Activated CD4-positive, alpha-beta T cell treated with anti-CD3 and anti-CD28 coated beads, Interleukin-2, amount 10 ng/mL, durations not matched to agents 24 days and 14 days (primary cell): ENCODE measurements around the gene VWA5B1. TPM values are rescaled to one million over a fixed set of nuclear protein-coding genes. Genes with fewer than 3 reads are reported as not detected.

Experiments
- DNase-seq: peaks from one replicate; pipeline ENCODE4 v3.0.0; 2022
- H3K27ac Mint-ChIP-seq: one replicate; pipeline ENCODE4 v1.8.0; 2022; ENCODE audit warnings: mild to moderate bottlenecking, mixed read lengths
- H3K27me3 Mint-ChIP-seq: one replicate; pipeline ENCODE4 v1.8.0; 2022; ENCODE audit warnings: mixed read lengths
- H3K36me3 Mint-ChIP-seq: one replicate; pipeline ENCODE4 v1.8.0; 2022; ENCODE audit warnings: low read depth, mild to moderate bottlenecking, mixed read lengths
- H3K4me1 Mint-ChIP-seq: one replicate; pipeline ENCODE4 v1.8.0; 2021; ENCODE audit warnings: mixed read lengths
- H3K4me3 Mint-ChIP-seq: one replicate; pipeline ENCODE4 v1.8.0; 2022; ENCODE audit warnings: mild to moderate bottlenecking, moderate library complexity, mixed read lengths
- H3K9me3 Mint-ChIP-seq: one replicate; pipeline ENCODE4 v1.8.0; 2021; ENCODE audit warnings: mixed read lengths
- intact Hi-C: fragments of 100-400 bp; cut with micrococcal nuclease; formaldehyde crosslinking; loops from one replicate; pipeline ENCODE4 v1.15.1; 2023
- total RNA-seq: library from RNA; stranded (reverse); gene quantifications from 2 replicates; pipeline ENCODE4 v1.2.3, GENCODE V29; 2022

VWA5B1 gene
- total RNA-seq, 1 donor from 2014 or later = not detected

DNA sequence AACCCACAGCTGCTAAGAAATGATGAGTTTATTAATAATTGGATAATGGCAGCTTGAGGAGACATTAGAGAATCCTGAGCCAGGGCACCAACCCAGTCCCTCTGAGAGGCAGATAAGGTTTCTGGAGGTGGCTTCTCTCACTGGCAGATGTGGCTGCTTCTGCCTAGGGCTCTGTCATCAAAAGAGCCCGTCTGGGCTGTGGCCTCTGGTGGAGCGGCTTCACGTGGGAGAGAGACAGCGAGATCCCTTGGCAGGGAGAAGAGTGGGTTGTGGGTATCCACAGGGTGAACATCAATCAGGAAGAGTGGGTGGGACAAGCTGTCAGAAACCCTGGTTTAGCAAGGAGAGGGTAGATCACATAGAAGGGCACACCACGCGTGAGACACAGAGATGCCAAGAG is 30.0 kb downstream of the VWA5B1 start:
- Mint-ChIP-seq H3K9me3 (no peaks in the 10 kb centered on the region), H3K27me3 (peaks cover 22% of the 10 kb centered on the region), H3K4me1 (peaks cover 23% of the 10 kb centered on the region), H3K27ac (no peak overlapping the region), H3K4me3 (no peak overlapping the region), H3K36me3 (no peaks in the 10 kb centered on the region)
- intact Hi-C loops = loop anchor here (5.0 kb wide), 2 partner anchors 37 to 52 kb away; no protein-coding TSS in a partner anchor
- no peak for DNase-seq

DNA sequence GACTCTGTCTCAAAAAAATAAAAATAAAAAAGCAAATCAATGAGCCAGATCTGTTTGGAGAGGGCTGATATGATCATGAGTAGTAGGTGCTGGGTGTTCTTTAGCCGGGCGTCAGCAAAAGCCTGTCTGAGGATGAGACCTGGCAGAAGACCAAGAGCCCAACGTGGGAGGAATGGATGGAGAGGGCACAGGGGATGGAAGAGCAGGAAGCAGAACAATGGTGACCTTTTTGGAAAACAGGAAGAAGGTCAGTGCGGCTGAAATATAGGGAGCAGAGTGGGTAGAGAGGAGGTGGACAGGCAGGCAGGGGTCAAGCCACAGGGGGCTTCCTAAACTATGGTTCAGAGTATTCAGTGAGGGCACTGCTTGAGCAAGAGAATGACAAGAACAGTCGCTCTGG is 30.9 kb downstream of the VWA5B1 start:
- Mint-ChIP-seq H3K27me3 (peaks cover 22% of the 10 kb centered on the region), H3K4me3 (peak overlapping the region; percentile 44), H3K9me3 (no peaks in the 10 kb centered on the region), H3K27ac (peak overlapping the region; percentile 22), H3K4me1 (peaks cover 23% of the 10 kb centered on the region), H3K36me3 (no peaks in the 10 kb centered on the region)
- intact Hi-C loops = loop anchor here (5.0 kb wide), 2 partner anchors 36 to 51 kb away; no protein-coding TSS in a partner anchor
- DNase-seq = no peak

GRCh38 chr1:20322081-20322824 is 31.6 kb downstream of the VWA5B1 start:
- H3K4me1 Mint-ChIP-seq = peaks cover 23% of the 10 kb centered on the region
- no peaks in the 10 kb centered on the region for H3K36me3 Mint-ChIP-seq
- DNase-seq = peak; percentile 78
- H3K9me3 Mint-ChIP-seq = no peaks in the 10 kb centered on the region
- intact Hi-C loops = loop anchor here (5.0 kb wide), 2 partner anchors 35 to 50 kb away; no protein-coding TSS in a partner anchor
- H3K27ac Mint-ChIP-seq = peak overlapping the region; percentile 12
- peak overlapping the region; percentile 44 for H3K4me3 Mint-ChIP-seq
- peaks cover 25% of the 10 kb centered on the region for H3K27me3 Mint-ChIP-seq

DNA sequence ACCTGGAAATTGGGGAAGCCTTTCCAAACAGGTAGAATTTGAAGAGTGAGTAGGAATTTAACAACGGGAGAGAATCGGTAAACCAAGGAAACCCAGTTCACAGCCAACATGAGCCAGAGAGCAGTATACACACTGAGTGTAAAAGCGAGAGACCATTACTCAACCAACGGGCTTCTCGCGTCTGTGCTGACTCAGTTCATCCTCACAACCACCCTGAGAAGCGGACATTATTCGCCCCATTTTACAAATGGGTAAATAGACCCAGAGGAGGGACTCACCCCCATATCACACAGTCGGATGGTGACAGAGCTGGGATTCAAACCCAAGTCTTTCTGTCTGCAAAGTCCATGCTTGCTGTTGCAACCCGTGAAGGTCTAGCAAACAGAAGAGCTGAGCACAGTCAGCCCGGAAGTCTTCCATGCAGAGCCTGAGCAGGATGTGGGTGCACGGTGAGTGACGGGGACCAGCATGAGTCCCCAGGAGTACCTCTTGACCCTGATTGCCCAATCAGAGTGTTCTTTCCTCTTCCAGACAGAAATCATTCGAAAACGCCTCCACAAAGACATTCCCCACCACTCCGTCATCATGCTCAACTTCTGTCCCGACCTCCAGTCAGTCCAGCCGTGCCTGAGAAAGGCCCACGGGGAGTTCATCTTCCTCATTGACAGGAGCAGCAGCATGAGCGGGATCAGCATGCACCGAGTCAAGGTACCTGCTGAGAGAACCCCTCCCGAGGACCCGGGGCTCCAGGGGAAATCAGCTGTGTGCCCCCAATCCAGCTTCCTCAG is 32.3 kb downstream of the VWA5B1 start:
- no peaks in the 10 kb centered on the region for H3K36me3 Mint-ChIP-seq
- no peaks in the 10 kb centered on the region for H3K9me3 Mint-ChIP-seq
- peak; percentile 77 for DNase-seq
- intact Hi-C loops = loop anchor here (5.0 kb wide), 2 partner anchors 34 to 49 kb away; no protein-coding TSS in a partner anchor
- H3K27me3 Mint-ChIP-seq = peaks cover 32% of the 10 kb centered on the region
- peak overlapping the region; percentile 44 for H3K4me3 Mint-ChIP-seq
- peaks cover 23% of the 10 kb centered on the region for H3K4me1 Mint-ChIP-seq
- H3K27ac Mint-ChIP-seq = peak overlapping the region; percentile 14

- Mint-ChIP-seq H3K27me3 (peaks cover 35% of the 10 kb centered on the region), H3K4me3 (no peak overlapping the region), H3K27ac (no peak overlapping the region), H3K36me3 (no peaks in the 10 kb centered on the region), H3K9me3 (no peaks in the 10 kb centered on the region), H3K4me1 (peaks cover 23% of the 10 kb centered on the region)
- no peak for DNase-seq
- intact Hi-C loops = loop anchor here (5.0 kb wide), 2 partner anchors 34 to 49 kb away; no protein-coding TSS in a partner anchor
Measured at GRCh38 chr1:20323613-20323920, 32.9 kb downstream of the VWA5B1 start.

- Mint-ChIP-seq H3K4me3 (no peak overlapping the region), H3K4me1 (peaks cover 23% of the 10 kb centered on the region), H3K27me3 (peaks cover 38% of the 10 kb centered on the region), H3K36me3 (no peaks in the 10 kb centered on the region), H3K27ac (no peak overlapping the region), H3K9me3 (no peaks in the 10 kb centered on the region)
- intact Hi-C loops = loop anchor here (5.0 kb wide), 2 partner anchors 32 to 47 kb away; no protein-coding TSS in a partner anchor
- DNase-seq = no peak
Measured at GRCh38 chr1:20324704-20325406, 34.2 kb downstream of the VWA5B1 start.

DNA sequence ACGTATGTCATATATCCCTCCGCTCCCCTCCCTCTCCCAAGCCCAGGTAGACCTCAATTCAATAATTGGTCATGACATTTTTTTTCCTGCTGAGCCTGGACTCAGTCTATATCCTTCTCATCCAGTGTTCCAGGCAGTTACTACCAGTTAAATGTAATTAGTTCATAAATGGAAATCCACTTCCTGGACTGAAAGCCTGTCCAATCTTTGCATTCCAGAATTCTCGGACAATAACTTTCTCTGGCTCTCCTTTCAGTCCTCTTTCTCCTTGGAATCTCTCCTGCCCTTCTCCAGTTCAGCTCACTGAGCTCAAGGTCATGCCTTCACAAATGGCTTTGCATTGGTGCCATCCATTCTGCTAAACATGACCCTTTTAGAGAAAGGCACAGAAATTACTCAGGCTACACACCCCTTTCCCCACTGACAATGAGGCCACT is 34.8 kb downstream of the VWA5B1 start:
- no peak for DNase-seq
- peaks cover 38% of the 10 kb centered on the region for H3K27me3 Mint-ChIP-seq
- no peaks in the 10 kb centered on the region for H3K36me3 Mint-ChIP-seq
- H3K27ac Mint-ChIP-seq = no peak overlapping the region
- intact Hi-C loops = no loop called here
- H3K4me3 Mint-ChIP-seq = no peak overlapping the region
- H3K9me3 Mint-ChIP-seq = no peaks in the 10 kb centered on the region
- H3K4me1 Mint-ChIP-seq = peaks cover 23% of the 10 kb centered on the region

DNA sequence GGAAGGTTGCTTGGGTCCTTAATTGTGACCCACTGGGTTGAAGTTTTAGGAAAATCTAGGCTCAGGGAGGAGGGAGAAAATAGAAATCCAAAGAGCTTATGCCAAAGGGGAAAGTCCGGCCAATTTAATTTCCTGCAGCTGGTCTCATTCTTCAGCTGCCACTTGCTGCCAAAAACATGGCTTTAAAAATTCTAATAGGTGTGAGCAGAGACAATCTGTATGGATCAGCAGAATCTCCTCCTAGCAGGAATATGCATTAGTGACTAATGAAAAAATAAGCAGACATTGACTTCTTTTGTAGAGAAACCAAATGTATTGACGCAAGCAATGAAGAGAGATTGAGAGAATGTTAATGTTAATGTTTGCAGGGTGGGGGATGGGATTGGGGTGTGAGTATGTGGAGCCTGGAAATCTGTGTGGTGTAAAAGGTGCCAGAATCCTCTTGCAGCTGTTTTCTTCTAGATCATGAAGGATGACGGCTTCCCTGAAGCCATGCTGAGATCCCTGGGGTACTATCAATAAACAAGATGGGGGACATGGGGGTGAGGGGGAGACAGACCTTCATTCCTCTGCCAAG is 35.3 kb downstream of the VWA5B1 start:
- H3K4me3 Mint-ChIP-seq = no peak overlapping the region
- H3K27ac Mint-ChIP-seq = no peak overlapping the region
- peaks cover 21% of the 10 kb centered on the region for H3K4me1 Mint-ChIP-seq
- no peak for DNase-seq
- intact Hi-C loops = no loop called here
- H3K36me3 Mint-ChIP-seq = no peaks in the 10 kb centered on the region
- peaks cover 36% of the 10 kb centered on the region for H3K27me3 Mint-ChIP-seq
- H3K9me3 Mint-ChIP-seq = no peaks in the 10 kb centered on the region

GRCh38 chr1:20327467-20327866 is 36.8 kb downstream of the VWA5B1 start:
- no peaks in the 10 kb centered on the region for H3K9me3 Mint-ChIP-seq
- no peak overlapping the region for H3K4me3 Mint-ChIP-seq
- H3K27ac Mint-ChIP-seq = no peak overlapping the region
- H3K27me3 Mint-ChIP-seq = peaks cover 27% of the 10 kb centered on the region
- intact Hi-C loops = no loop called here
- H3K36me3 Mint-ChIP-seq = no peaks in the 10 kb centered on the region
- peaks cover 7% of the 10 kb centered on the region for H3K4me1 Mint-ChIP-seq
- no peak for DNase-seq

DNA sequence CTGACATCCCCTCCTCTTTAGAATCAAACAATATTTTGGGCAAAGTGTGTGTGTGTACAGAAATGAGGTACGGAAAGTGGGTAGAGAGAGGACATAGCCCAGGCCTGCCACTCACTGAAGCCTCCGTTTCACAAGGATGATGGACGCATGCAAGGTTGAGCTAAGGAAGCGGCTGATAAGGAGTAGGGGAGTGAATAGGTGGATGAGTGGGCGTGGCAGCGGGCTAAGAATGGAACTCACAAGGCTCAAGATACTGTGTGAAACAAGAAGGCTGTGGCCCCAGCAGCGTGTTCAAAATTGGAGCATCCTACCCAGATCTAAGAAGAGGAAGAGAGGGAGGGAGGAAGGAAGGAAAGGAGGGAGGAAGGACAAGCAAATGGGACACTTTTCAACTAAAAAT is 37.5 kb downstream of the VWA5B1 start:
- Mint-ChIP-seq H3K27me3 (peaks cover 23% of the 10 kb centered on the region), H3K4me3 (no peak overlapping the region), H3K9me3 (no peaks in the 10 kb centered on the region), H3K27ac (no peak overlapping the region), H3K36me3 (no peaks in the 10 kb centered on the region), H3K4me1 (peaks cover 1% of the 10 kb centered on the region)
- DNase-seq = no peak
- intact Hi-C loops = no loop called here

DNA sequence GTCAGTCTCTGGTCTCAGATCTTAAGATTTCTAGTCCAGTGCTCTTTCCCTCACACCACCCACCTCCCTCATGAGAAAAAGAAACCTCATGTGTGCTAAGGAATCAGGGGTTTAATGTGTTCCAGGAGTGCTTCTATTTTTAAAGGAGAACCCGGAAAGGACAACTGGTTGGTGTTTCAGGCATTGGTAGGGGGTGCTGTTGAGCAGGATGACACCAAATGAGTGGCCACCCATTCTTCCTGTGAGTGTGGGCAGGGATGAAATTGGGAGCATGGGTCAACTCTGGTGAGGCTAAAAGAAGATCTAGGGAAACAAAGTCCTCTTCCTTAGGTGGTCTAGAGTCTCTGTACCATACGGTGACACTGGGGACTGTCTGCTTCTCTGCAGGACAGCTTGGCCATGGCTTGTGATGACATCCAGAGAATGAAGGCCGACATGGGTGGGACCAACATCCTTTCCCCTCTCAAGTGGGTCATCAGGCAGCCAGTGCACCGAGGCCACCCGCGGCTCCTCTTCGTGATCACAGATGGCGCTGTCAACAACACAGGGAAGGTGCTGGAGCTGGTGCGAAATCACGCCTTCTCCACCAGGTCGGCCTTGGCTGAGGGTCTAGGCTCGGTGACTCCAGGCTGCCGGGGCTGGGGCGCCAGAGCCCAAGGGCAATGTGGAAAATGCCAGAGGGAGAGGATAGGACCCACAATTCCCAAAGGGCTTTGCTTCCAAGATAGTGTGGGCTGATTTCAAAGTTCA is 39.3 kb downstream of the VWA5B1 start:
- no peak for DNase-seq
- H3K27me3 Mint-ChIP-seq = peaks cover 20% of the 10 kb centered on the region
- intact Hi-C loops = no loop called here
- H3K4me3 Mint-ChIP-seq = no peak overlapping the region
- no peaks in the 10 kb centered on the region for H3K4me1 Mint-ChIP-seq
- no peak overlapping the region for H3K27ac Mint-ChIP-seq
- H3K36me3 Mint-ChIP-seq = no peaks in the 10 kb centered on the region
- no peaks in the 10 kb centered on the region for H3K9me3 Mint-ChIP-seq

DNA sequence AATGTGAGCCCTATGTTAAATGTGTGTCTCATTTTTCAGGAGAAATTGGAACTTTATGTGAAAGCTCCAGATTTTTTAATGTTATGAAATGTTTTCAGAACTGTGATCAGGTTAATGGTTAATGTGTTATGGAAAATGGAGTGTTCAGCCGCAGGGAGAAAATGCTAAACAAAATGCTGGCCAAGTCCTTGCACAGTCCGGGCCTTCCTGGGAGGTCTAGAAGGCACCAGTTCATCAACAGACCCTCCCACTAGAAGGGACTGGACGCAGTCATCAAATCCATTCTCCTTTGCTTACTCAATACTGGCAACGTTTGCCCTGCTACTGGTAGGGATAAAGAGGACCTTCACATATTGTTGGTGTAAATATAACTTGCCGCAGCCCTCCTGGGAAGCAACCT is 43.4 kb downstream of the VWA5B1 start:
- Mint-ChIP-seq H3K27me3 (peaks cover 6% of the 10 kb centered on the region), H3K4me1 (no peaks in the 10 kb centered on the region), H3K36me3 (no peaks in the 10 kb centered on the region), H3K4me3 (no peak overlapping the region), H3K27ac (no peak overlapping the region), H3K9me3 (no peaks in the 10 kb centered on the region)
- intact Hi-C loops = no loop called here
- no peak for DNase-seq

DNA sequence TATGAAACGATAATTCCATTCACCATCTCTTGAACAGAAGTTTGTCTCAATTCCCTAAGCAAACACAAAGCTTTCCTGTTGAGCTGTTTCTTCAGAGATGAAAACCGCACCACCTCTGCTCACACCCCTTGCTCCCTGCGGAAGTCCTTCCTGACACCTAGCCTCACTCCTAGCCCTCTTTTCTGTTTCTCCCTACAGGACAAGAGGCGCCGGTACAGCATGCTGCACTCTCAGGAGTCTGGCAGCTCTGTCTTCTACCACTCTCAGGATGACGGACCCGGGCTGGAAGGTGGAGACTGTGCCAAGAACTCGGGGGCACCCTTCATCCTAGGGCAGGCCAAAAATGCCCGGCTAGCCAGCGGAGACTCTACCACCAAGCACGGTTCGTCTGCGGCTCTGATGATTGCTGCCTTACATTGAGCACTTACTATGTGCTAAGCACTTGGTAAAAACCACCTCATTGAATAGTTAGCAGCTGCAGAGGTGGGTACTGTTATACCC is 45.5 kb downstream of the VWA5B1 start:
- intact Hi-C loops = no loop called here
- Mint-ChIP-seq H3K4me1 (no peaks in the 10 kb centered on the region), H3K27me3 (peaks cover 8% of the 10 kb centered on the region), H3K9me3 (no peaks in the 10 kb centered on the region), H3K36me3 (no peaks in the 10 kb centered on the region), H3K27ac (no peak overlapping the region), H3K4me3 (no peak overlapping the region)
- DNase-seq = no peak
